ENCODE data around the gene QSOX1.
"Not testable (repeated sequence)": the region's sequence is repeated elsewhere in the genome, so short reads cannot be mapped to it uniquely, and the experiment has no call there.

QSOX1 gene

GRCh38 chr1:180201451-180202200 lies 47.0 kb downstream of the QSOX1 start:
- no peak for DNase-seq (ENCODE audit: low read depth, low spot score)
- Histone ChIP-seq H3K36me3 (ENCODE audit: insufficient read depth, low read length) (no peaks in the 10 kb centered on the region), H3K27ac (no peak overlapping the region), H3K9me3 (ENCODE audit: low read depth, low read length) (no peaks in the 10 kb centered on the region), H3K4me3 (no peak overlapping the region), H3K9ac (ENCODE audit: insufficient read length) (no peak overlapping the region)
- TF ChIP-seq EZH2 (IDR thresholded peaks at IDR 0.05) (no peak), POLR2AphosphoS5 (IDR thresholded peaks at IDR 0.05; ENCODE audit: borderline replicate concordance, low read depth, low read length) (no peak), FOXP2 (optimal IDR thresholded peaks at IDR 0.05; ENCODE audit: control extremely low read depth, extremely low read length, insufficient read depth) (no peak)

DNA sequence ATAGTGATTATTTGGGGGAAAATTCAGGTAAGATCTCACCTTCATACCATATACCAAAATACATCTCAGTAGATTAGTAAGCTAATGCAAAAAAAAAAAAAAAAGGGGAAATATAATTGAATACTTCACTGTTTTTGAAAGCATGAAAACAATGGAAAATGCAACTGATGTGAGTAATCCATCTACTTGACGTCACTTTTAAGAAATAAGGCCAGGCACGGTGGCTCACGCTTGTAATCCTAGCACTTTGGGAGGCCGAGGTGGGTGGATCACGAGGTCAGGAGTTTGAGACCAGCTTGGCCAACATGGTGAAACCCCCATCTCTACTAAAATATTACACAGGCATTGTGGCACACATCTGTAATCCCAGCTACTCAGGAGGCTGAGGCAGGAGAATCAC lies 47.9 kb downstream of the QSOX1 start:
- not testable (repeated sequence) for H3K36me3 ChIP-seq (ENCODE audit: insufficient read depth, low read length); H3K9me3 ChIP-seq (ENCODE audit: low read depth, low read length); H3K4me3 ChIP-seq; H3K9ac ChIP-seq (ENCODE audit: insufficient read length); DNase-seq (ENCODE audit: low read depth, low spot score); H3K27ac ChIP-seq

GRCh38 chr1:180204231-180204630 lies 49.6 kb downstream of the QSOX1 start:
- no peaks in the 10 kb centered on the region for H3K36me3 ChIP-seq (ENCODE audit: insufficient read depth, low read length)
- no peak overlapping the region for H3K4me3 ChIP-seq
- DNase-seq (ENCODE audit: low read depth, low spot score), result no peak
- H3K27ac ChIP-seq, result no peak overlapping the region
- H3K9me3 ChIP-seq (ENCODE audit: low read depth, low read length), result no peaks in the 10 kb centered on the region
- no peak for TF ChIP-seq POLR2AphosphoS5 (IDR thresholded peaks at IDR 0.05; ENCODE audit: borderline replicate concordance, low read depth, low read length)
- TF ChIP-seq FOXP2 (optimal IDR thresholded peaks at IDR 0.05; ENCODE audit: control extremely low read depth, extremely low read length, insufficient read depth), result no peak
- no peak for TF ChIP-seq EZH2 (IDR thresholded peaks at IDR 0.05)
- H3K9ac ChIP-seq (ENCODE audit: insufficient read length), result no peak overlapping the region

GRCh38 chr1:180206581-180206980 lies 51.9 kb downstream of the QSOX1 start:
- no peak for DNase-seq (ENCODE audit: low read depth, low spot score)
- Histone ChIP-seq H3K36me3 (ENCODE audit: insufficient read depth, low read length) (no peaks in the 10 kb centered on the region), H3K4me3 (no peak overlapping the region), H3K27ac (no peak overlapping the region), H3K9me3 (ENCODE audit: low read depth, low read length) (no peaks in the 10 kb centered on the region), H3K9ac (ENCODE audit: insufficient read length) (no peak overlapping the region)
- TF ChIP-seq POLR2AphosphoS5 (IDR thresholded peaks at IDR 0.05; ENCODE audit: borderline replicate concordance, low read depth, low read length) (no peak), FOXP2 (optimal IDR thresholded peaks at IDR 0.05; ENCODE audit: control extremely low read depth, extremely low read length, insufficient read depth) (no peak), EZH2 (IDR thresholded peaks at IDR 0.05) (no peak)

GRCh38 chr1:180208264-180208663 lies 53.6 kb downstream of the QSOX1 start:
- DNase-seq (ENCODE audit: low read depth, low spot score), result no peak
- no peak overlapping the region for H3K4me3 ChIP-seq
- no peak overlapping the region for H3K9ac ChIP-seq (ENCODE audit: insufficient read length)
- no peak for TF ChIP-seq POLR2AphosphoS5 (IDR thresholded peaks at IDR 0.05; ENCODE audit: borderline replicate concordance, low read depth, low read length)
- TF ChIP-seq EZH2 (IDR thresholded peaks at IDR 0.05), result no peak
- TF ChIP-seq FOXP2 (optimal IDR thresholded peaks at IDR 0.05; ENCODE audit: control extremely low read depth, extremely low read length, insufficient read depth), result no peak
- no peaks in the 10 kb centered on the region for H3K36me3 ChIP-seq (ENCODE audit: insufficient read depth, low read length)
- no peaks in the 10 kb centered on the region for H3K9me3 ChIP-seq (ENCODE audit: low read depth, low read length)
- H3K27ac ChIP-seq, result no peak overlapping the region

DNA sequence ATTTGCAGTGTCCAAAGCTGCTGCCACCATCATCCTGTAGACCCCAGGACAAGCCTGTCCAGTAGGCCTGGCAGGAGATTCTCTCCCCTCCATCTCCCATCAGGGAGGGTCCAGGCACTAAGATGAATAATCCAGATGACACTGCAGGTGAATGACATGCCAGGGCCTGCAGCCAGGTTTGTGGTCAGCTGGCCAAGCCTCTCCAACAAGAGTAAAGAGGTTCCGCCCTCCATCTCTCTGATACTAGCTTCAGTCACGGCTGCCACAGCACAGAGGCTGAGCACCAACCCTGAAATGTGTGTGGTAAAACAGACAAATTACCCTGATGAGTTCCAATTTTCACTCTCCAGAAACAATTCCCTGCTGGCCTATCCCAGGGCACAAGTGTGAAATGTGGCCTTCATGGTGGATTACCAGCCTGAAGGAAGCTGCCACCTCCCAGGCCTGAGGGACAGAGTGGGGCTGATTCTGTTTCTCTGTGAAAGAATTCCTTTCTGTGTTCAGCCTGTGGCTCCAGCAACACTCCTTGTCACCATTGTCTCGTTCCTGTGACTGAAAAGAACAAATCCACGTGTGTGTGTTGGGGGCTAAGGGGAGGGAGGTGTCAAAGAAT lies 55.4 kb downstream of the QSOX1 start:
- no peak overlapping the region for H3K27ac ChIP-seq
- no peaks in the 10 kb centered on the region for H3K9me3 ChIP-seq (ENCODE audit: low read depth, low read length)
- no peak for DNase-seq (ENCODE audit: low read depth, low spot score)
- no peak overlapping the region for H3K9ac ChIP-seq (ENCODE audit: insufficient read length)
- no peaks in the 10 kb centered on the region for H3K36me3 ChIP-seq (ENCODE audit: insufficient read depth, low read length)
- no peak for TF ChIP-seq POLR2AphosphoS5 (IDR thresholded peaks at IDR 0.05; ENCODE audit: borderline replicate concordance, low read depth, low read length)
- TF ChIP-seq FOXP2 (optimal IDR thresholded peaks at IDR 0.05; ENCODE audit: control extremely low read depth, extremely low read length, insufficient read depth), result no peak
- no peak for TF ChIP-seq EZH2 (IDR thresholded peaks at IDR 0.05)
- no peak overlapping the region for H3K4me3 ChIP-seq

DNA sequence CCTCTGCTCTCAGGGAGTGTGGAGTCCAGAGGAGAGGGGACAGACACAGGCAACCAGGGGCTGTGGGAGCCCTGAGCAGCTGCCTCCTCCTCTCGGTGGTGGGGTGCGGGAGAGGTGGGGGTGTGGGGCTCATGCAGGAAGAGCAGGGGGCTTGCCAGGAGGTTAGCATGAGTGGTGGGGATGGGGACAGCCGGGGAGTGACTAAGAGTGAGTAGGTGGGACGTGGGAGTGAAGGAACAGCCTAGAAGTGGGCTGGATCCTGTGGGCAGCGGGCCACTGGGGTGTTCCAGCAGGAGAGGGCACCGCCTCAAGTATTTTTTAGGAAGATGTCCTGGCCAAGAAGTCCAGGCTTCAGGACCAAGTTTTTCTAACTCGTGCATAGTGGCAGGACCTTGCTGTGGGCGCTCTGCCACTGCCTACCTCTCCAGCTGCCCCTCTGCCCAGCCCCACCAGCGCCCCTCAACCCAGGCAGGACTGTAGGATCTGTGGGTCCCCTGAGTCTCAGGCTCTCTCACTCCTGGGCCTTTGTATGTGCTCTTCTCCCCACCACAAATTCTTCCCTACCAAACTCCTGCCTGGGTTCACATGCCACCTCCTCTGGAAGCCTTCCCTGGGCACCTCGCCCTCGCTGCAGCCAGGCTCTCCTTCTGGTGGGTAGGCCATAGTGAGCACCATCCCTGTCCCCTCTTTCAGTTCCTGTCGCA lies 56.6 kb downstream of the QSOX1 start:
- TF ChIP-seq FOXP2 (optimal IDR thresholded peaks at IDR 0.05; ENCODE audit: control extremely low read depth, extremely low read length, insufficient read depth) (no peak), POLR2AphosphoS5 (IDR thresholded peaks at IDR 0.05; ENCODE audit: borderline replicate concordance, low read depth, low read length) (no peak), EZH2 (IDR thresholded peaks at IDR 0.05) (no peak)
- Histone ChIP-seq H3K9ac (ENCODE audit: insufficient read length) (no peak overlapping the region), H3K9me3 (ENCODE audit: low read depth, low read length) (no peaks in the 10 kb centered on the region), H3K27ac (no peak overlapping the region), H3K36me3 (ENCODE audit: insufficient read depth, low read length) (no peaks in the 10 kb centered on the region), H3K4me3 (no peak overlapping the region)
- DNase-seq (ENCODE audit: low read depth, low spot score), result no peak

DNA sequence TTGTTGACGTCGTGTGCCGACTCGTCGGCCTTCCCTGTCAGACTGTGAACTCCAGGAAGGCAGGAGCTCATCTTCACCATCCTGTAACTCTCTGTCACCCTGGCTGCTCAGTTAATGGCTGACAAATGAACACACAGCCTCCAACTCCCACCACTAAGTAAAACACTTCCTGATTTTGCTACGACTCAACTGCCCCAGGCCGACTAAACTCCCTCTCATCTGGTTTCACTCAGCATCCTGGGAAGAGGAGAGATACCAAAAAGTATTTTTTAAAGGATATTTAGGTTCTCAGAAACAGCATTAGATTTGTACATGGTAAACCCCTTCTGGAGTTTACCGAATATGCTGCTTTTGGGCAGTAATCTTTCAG lies 57.2 kb downstream of the QSOX1 start:
- Histone ChIP-seq H3K36me3 (ENCODE audit: insufficient read depth, low read length) (no peaks in the 10 kb centered on the region), H3K9me3 (ENCODE audit: low read depth, low read length) (no peaks in the 10 kb centered on the region), H3K27ac (no peak overlapping the region), H3K4me3 (no peak overlapping the region), H3K9ac (ENCODE audit: insufficient read length) (no peak overlapping the region)
- no peak for DNase-seq (ENCODE audit: low read depth, low spot score)
- TF ChIP-seq FOXP2 (optimal IDR thresholded peaks at IDR 0.05; ENCODE audit: control extremely low read depth, extremely low read length, insufficient read depth) (no peak), EZH2 (IDR thresholded peaks at IDR 0.05) (no peak), POLR2AphosphoS5 (IDR thresholded peaks at IDR 0.05; ENCODE audit: borderline replicate concordance, low read depth, low read length) (no peak)

Measured in SK-N-MC (cell line).